ENCODE results near the gene PIK3C2G. TPM values are rescaled to one million over a fixed set of nuclear protein-coding genes. Genes with fewer than 3 reads are reported as not detected.

The PIK3C2G gene
- total RNA-seq, 1 donor from 2014 or later = 4.6 TPM

DNA sequence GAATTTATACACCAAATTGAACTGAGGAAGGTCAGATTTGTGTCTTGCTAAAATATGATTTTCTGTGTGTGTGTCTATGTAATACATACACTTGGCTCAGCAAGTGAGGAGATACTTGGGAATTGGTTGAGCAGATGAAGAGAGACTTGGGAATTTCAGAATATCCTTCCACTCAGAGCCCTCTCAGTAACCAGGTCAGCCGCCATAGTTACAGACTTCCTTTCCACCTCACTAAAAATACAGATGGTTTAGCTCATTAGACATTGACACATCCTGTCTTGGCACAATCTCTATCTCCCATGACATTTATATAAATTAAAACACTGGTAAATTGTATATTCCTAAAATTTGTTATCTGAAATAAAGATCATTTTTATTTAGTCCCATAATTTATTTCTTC is 15.9 kb downstream of the PIK3C2G start:
- no peaks in the 10 kb centered on the region for H3K27me3 Mint-ChIP-seq
- no peak overlapping the region for H3K27ac Mint-ChIP-seq
- H3K9me3 Mint-ChIP-seq = peaks cover 9% of the 10 kb centered on the region
- peaks cover 8% of the 10 kb centered on the region for H3K4me1 Mint-ChIP-seq (ENCODE audit: unreplicated experiment)
- H3K4me3 Mint-ChIP-seq = no peak overlapping the region
- H3K36me3 Mint-ChIP-seq = peaks cover 18% of the 10 kb centered on the region
- DNase-seq (ENCODE audit: extremely low spot score, unreplicated experiment) = no peak
- TF ChIP-seq, protein P1, sequence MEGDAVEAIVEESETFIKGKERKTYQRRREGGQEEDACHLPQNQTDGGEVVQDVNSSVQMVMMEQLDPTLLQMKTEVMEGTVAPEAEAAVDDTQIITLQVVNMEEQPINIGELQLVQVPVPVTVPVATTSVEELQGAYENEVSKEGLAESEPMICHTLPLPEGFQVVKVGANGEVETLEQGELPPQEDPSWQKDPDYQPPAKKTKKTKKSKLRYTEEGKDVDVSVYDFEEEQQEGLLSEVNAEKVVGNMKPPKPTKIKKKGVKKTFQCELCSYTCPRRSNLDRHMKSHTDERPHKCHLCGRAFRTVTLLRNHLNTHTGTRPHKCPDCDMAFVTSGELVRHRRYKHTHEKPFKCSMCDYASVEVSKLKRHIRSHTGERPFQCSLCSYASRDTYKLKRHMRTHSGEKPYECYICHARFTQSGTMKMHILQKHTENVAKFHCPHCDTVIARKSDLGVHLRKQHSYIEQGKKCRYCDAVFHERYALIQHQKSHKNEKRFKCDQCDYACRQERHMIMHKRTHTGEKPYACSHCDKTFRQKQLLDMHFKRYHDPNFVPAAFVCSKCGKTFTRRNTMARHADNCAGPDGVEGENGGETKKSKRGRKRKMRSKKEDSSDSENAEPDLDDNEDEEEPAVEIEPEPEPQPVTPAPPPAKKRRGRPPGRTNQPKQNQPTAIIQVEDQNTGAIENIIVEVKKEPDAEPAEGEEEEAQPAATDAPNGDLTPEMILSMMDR (conservative IDR thresholded peaks at IDR 0.05) = no peak

DNA sequence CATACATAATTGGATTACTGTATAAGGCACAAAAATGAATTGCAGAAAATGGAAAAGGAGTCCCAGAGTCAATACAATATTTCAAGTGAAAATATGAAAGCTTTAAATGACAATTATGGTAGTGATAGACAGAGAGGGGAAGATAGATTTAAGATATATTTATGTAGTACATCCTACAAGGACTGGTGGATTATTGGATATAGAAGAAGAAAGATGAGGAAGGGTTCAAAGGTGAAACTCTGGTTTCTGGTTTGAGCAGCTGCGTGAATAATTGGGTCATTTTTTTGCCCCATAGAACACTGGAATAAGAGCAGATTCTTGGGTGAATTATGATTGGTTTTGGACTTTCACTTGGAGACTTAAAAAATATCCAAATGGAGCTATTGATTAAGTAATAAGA is 19.4 kb downstream of the PIK3C2G start:
- H3K4me3 Mint-ChIP-seq = no peak overlapping the region
- TF ChIP-seq, protein P1 (conservative IDR thresholded peaks at IDR 0.05) = no peak
- no peak overlapping the region for H3K27ac Mint-ChIP-seq
- DNase-seq (ENCODE audit: extremely low spot score, unreplicated experiment) = no peak
- peaks cover 14% of the 10 kb centered on the region for H3K4me1 Mint-ChIP-seq (ENCODE audit: unreplicated experiment)
- no peaks in the 10 kb centered on the region for H3K27me3 Mint-ChIP-seq
- H3K36me3 Mint-ChIP-seq = peaks cover 11% of the 10 kb centered on the region
- H3K9me3 Mint-ChIP-seq = peaks cover 2% of the 10 kb centered on the region

DNA sequence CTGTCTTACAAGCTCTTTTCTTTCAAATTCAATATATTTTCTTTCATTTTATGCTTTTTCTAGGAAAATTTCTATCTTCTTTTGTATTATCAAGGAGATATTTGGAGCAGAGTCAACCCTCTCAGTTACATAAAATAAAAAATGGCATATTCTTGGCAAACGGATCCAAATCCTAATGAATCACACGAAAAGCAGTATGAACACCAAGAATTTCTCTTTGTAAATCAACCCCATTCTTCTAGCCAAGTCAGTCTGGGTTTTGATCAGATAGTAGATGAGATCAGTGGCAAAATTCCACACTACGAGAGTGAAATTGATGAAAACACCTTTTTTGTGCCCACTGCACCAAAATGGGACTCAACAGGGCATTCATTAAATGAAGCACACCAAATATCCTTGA is 20.6 kb downstream of the PIK3C2G start:
- H3K27ac Mint-ChIP-seq = no peak overlapping the region
- no peak for DNase-seq (ENCODE audit: extremely low spot score, unreplicated experiment)

DNA sequence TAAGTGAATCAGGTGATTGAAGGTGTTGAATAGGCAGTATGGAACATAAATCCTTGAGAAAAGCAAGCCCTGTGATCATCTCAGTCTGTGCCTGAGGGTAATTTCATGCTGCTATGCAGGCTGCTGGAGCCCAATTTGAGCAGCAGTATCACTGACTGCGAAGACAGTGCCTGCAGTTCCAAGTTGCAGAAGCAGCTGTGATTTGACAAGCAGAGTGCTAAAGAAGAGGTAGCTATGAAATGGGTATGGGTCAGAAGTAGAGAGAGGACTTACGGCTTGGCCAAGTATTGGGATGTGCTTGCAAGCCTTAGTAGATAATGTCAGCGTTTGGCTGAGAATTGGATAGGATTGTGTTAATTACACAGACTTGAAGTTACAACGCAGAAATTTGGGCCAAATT is 22.5 kb downstream of the PIK3C2G start:
- no peaks in the 10 kb centered on the region for H3K27me3 Mint-ChIP-seq
- H3K36me3 Mint-ChIP-seq = peaks cover 14% of the 10 kb centered on the region
- H3K27ac Mint-ChIP-seq = no peak overlapping the region
- peaks cover 9% of the 10 kb centered on the region for H3K4me1 Mint-ChIP-seq (ENCODE audit: unreplicated experiment)
- TF ChIP-seq, protein P1 (conservative IDR thresholded peaks at IDR 0.05) = no peak
- H3K4me3 Mint-ChIP-seq = peak overlapping the region; percentile 4
- no peaks in the 10 kb centered on the region for H3K9me3 Mint-ChIP-seq
- DNase-seq (ENCODE audit: extremely low spot score, unreplicated experiment) = no peak

More for the DNA sequence above, 20.6 kb downstream of the PIK3C2G start:
- TF ChIP-seq, protein P1 (conservative IDR thresholded peaks at IDR 0.05) = no peak
- Mint-ChIP-seq H3K36me3 (peaks cover 10% of the 10 kb centered on the region), H3K9me3 (no peaks in the 10 kb centered on the region), H3K27me3 (no peaks in the 10 kb centered on the region), H3K4me1 (ENCODE audit: unreplicated experiment) (peaks cover 9% of the 10 kb centered on the region), H3K4me3 (no peak overlapping the region)

DNA sequence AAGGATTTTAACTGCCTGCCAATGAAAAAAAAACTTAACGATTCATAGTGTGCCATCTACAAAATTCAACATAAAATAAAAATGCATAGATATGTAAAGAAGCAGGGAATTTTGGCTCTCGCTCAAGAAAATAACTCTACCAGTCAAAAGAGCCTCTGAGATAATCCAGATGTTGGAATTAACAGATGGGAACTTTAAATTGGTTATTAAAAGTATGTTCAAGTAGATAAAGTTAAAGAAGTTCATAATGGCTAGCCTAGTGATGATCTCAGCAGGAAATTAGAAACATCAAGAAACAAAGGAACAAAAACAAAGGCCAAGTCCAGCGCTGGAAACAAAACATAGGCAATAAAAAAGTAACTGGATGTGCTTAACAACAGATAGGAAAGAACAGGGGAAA is 23.1 kb downstream of the PIK3C2G start:
- DNase-seq (ENCODE audit: extremely low spot score, unreplicated experiment) = no peak
- Mint-ChIP-seq H3K4me3 (peak overlapping the region; percentile 12), H3K9me3 (no peaks in the 10 kb centered on the region), H3K27ac (peak overlapping the region; percentile 11), H3K27me3 (no peaks in the 10 kb centered on the region), H3K4me1 (ENCODE audit: unreplicated experiment) (peaks cover 9% of the 10 kb centered on the region), H3K36me3 (peaks cover 14% of the 10 kb centered on the region)
- TF ChIP-seq, protein P1 (conservative IDR thresholded peaks at IDR 0.05) = no peak

DNA sequence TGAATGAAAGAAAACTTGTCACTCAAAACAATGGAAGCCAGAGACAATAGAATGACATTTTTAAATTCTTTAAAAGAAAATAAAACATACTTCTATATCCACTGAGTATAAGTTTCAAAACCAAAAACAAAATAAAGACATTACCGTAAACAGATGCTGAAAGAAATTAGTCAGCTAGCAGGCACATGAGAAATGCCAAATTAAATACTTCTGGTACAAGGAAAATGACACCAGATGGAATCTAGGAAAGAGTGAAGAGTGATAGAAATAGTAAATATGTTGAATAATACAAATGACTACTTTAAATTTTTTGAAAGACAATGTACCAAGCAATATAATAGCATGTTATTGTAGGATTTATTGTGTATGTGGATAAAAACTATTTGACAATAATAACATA is 23.8 kb downstream of the PIK3C2G start:
- Mint-ChIP-seq H3K36me3 (peaks cover 13% of the 10 kb centered on the region), H3K4me1 (ENCODE audit: unreplicated experiment) (peaks cover 9% of the 10 kb centered on the region), H3K4me3 (no peak overlapping the region), H3K27me3 (no peaks in the 10 kb centered on the region), H3K27ac (no peak overlapping the region), H3K9me3 (no peaks in the 10 kb centered on the region)
- TF ChIP-seq, protein P1 (conservative IDR thresholded peaks at IDR 0.05) = no peak
- no peak for DNase-seq (ENCODE audit: extremely low spot score, unreplicated experiment)
